ENCODE results near the gene CA11. TPM values are rescaled to one million over a fixed set of nuclear protein-coding genes. Genes with fewer than 3 reads are reported as not detected.

The CA11 gene
- total RNA-seq, 1 donor from 2014 or later, result 13.0 TPM

DNA sequence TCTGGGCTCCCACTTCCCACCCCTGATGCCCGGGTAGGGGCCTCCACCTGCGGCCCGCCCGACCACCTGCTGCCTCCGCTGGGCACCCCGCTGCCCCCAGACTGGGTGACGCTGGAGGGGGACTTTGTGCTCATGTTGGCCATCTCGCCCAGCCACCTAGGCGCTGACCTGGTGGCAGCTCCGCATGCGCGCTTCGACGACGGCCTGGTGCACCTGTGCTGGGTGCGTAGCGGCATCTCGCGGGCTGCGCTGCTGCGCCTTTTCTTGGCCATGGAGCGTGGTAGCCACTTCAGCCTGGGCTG, 16.7 kb downstream of the CA11 start:
- H3K27ac Mint-ChIP-seq, result no peak overlapping the region
- DNase-seq (ENCODE audit: low spot score), result no peak
- intact Hi-C loops (cut with micrococcal nuclease), result no loop called here
- no peak overlapping the region for H3K4me3 Mint-ChIP-seq
- H3K27me3 Mint-ChIP-seq (ENCODE audit: insufficient read depth), result no peaks in the 10 kb centered on the region
- H3K9me3 Mint-ChIP-seq, result no peaks in the 10 kb centered on the region
- peaks cover 17% of the 10 kb centered on the region for H3K4me1 Mint-ChIP-seq (ENCODE audit: low read depth)
- H3K36me3 Mint-ChIP-seq (ENCODE audit: low read depth), result peaks cover 13% of the 10 kb centered on the region

DNA sequence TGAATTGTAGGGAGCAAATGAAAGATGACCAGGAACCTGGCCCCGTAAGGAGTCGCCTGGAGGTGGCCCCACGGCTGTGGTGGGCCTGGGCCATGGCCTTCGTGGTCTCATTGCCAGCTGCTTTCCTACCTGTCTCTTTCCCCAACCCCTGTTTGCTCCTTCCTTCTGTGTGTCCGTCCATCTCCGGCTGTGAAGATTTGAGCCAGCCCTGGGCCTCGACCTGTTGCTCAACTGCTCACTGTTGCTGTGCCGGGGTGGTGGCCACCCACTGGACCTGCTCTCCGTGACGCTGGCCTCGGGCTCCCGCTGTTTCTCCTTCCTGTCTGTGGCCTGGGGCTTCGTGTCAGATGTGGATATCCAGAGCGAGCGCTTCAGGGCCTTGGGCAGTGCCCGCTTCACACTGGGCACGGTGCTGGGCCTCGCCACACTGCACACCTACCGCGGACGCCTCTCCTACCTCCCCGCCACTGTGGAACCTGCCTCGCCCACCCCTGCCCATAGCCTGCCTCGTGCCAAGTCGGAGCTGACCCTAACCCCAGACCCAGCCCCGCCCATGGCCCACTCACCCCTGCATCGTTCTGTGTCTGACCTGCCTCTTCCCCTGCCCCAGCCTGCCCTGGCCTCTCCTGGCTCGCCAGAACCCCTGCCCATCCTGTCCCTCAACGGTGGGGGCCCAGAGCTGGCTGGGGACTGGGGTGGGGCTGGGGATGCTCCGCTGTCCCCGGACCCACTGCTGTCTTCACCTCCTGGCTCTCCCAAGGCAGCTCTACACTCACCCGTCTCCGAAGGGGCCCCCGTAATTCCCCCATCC, 17.3 kb downstream of the CA11 start:
- intact Hi-C loops (cut with micrococcal nuclease), result no loop called here
- Mint-ChIP-seq H3K4me3 (no peak overlapping the region), H3K36me3 (ENCODE audit: low read depth) (peaks cover 15% of the 10 kb centered on the region), H3K9me3 (no peaks in the 10 kb centered on the region), H3K4me1 (ENCODE audit: low read depth) (peaks cover 16% of the 10 kb centered on the region), H3K27ac (no peak overlapping the region), H3K27me3 (ENCODE audit: insufficient read depth) (no peaks in the 10 kb centered on the region)
- no peak for DNase-seq (ENCODE audit: low spot score)

DNA sequence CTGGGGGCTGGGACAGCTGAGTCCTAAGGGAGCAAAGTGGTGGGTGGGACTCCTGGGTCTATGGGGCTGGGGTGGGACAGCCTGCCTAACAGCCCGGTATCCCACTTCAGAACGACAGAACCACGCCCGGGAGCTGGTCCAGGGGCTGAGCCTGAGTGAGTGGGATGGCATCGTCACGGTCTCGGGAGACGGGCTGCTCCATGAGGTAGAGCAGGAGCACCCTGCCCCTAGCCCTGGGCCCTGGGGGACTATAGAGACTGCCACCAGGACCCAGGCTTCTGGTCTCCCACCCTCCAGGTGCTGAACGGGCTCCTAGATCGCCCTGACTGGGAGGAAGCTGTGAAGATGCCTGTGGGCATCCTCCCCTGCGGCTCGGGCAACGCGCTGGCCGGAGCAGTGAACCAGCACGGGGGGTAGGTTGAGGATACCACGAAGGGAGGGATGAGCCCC, 18.1 kb downstream of the CA11 start:
- intact Hi-C loops (cut with micrococcal nuclease), result no loop called here
- H3K4me1 Mint-ChIP-seq (ENCODE audit: low read depth), result peaks cover 23% of the 10 kb centered on the region
- H3K27ac Mint-ChIP-seq, result no peak overlapping the region
- no peak for DNase-seq (ENCODE audit: low spot score)
- peaks cover 20% of the 10 kb centered on the region for H3K36me3 Mint-ChIP-seq (ENCODE audit: low read depth)
- H3K9me3 Mint-ChIP-seq, result no peaks in the 10 kb centered on the region
- no peaks in the 10 kb centered on the region for H3K27me3 Mint-ChIP-seq (ENCODE audit: insufficient read depth)
- H3K4me3 Mint-ChIP-seq, result no peak overlapping the region

DNA sequence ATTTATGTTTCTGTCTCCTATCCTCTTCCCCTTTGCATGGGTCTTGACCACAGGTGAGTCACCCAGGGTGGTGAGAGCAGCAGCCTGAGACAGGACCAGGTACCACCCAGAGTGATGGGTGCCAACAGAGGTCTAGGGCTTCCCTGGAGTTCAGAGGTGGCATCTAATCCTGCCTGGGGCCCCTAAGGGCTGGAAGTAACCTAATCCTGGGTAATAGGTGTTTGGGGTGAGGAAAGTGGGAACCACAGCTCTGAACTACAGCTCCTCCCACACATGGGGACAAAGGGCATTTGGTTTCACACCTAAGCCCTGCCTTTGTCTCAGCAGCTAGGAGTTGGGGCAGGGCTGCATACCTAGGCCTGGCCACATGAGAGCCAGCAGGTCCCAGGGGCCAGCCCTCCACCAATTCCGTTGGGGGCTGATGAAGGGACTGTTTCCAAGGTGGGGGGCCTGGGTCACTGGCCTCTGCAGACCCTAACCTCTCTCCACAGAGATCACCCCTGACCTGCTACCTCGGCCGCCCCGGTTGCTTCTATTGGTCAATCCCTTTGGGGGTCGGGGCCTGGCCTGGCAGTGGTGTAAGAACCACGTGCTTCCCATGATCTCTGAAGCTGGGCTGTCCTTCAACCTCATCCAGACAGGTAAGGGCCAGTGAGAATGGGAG, 18.7 kb downstream of the CA11 start:
- intact Hi-C loops (cut with micrococcal nuclease), result no loop called here
- H3K27ac Mint-ChIP-seq, result peak overlapping the region; percentile 48
- no peaks in the 10 kb centered on the region for H3K9me3 Mint-ChIP-seq
- DNase-seq (ENCODE audit: low spot score), result no peak
- H3K36me3 Mint-ChIP-seq (ENCODE audit: low read depth), result peaks cover 20% of the 10 kb centered on the region
- peaks cover 26% of the 10 kb centered on the region for H3K4me1 Mint-ChIP-seq (ENCODE audit: low read depth)
- H3K4me3 Mint-ChIP-seq, result no peak overlapping the region
- H3K27me3 Mint-ChIP-seq (ENCODE audit: insufficient read depth), result no peaks in the 10 kb centered on the region

DNA sequence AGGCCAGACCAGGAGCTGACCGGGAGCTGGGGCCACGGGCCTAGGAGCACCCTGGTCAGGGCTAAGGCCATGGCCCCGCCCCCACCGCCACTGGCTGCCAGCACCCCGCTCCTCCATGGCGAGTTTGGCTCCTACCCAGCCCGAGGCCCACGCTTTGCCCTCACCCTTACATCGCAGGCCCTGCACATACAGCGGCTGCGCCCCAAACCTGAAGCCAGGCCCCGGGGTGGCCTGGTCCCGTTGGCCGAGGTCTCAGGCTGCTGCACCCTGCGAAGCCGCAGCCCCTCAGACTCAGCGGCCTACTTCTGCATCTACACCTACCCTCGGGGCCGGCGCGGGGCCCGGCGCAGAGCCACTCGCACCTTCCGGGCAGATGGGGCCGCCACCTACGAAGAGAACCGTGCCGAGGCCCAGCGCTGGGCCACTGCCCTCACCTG, 20.1 kb downstream of the CA11 start:
- Mint-ChIP-seq H3K4me3 (no peak overlapping the region), H3K4me1 (ENCODE audit: low read depth) (peaks cover 28% of the 10 kb centered on the region), H3K27me3 (ENCODE audit: insufficient read depth) (no peaks in the 10 kb centered on the region), H3K9me3 (no peaks in the 10 kb centered on the region), H3K36me3 (ENCODE audit: low read depth) (peaks cover 27% of the 10 kb centered on the region), H3K27ac (no peak overlapping the region)
- no peak for DNase-seq (ENCODE audit: low spot score)
- intact Hi-C loops (cut with micrococcal nuclease), result loop anchor here (2.0 kb wide), 1 partner anchor 35 kb away; no protein-coding TSS in a partner anchor

DNA sequence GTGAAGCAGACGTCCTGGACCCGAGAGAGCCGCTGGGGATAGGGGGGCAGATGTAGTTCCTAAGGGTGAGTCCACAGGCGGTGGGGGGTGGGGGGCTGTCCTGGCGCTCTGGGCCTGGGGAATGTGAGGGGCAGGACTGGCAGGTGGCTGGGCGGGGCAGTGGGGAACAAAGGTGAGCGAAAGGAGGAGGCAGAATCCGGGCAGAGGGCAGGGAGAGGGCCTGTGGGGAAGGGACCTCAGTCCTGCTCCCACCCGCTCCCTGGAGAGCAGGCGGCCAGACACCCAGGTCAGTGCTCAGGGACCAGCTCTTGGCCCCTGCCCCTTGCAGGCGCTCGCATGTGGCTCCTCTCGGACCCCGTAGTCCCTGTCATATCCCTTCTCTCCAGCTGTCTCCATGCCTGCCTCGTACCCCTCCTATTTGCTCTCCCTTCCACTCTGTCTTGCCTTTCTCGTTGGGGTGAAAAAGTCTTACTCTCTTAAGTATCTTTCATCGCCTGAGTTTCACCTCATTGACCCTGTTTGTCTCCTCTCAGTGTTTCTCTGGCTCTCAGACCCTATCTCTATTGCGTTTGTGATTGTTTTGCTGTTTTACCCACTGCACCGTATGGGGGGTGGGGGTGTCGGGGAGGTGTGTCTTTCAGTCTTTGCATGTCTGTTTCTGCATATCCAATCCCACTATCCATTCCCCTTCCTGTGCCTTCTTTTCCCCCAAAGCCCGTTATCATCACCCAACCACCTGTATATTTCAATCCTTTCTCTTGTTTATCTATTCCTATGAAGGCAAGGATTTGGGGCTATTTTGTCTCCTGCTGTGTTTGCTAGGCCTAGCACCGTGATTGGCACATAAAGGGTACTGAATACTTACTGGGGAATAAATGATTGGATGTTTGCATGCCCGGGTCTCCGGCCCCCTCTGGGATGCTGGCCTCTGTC, 20.9 kb downstream of the CA11 start:
- Mint-ChIP-seq H3K4me1 (ENCODE audit: low read depth) (peaks cover 32% of the 10 kb centered on the region), H3K27me3 (ENCODE audit: insufficient read depth) (no peaks in the 10 kb centered on the region), H3K4me3 (peak overlapping the region; percentile 83), H3K9me3 (no peaks in the 10 kb centered on the region), H3K27ac (peak overlapping the region; percentile 94), H3K36me3 (ENCODE audit: low read depth) (peaks cover 25% of the 10 kb centered on the region)
- DNase-seq (ENCODE audit: low spot score), result no peak
- intact Hi-C loops (cut with micrococcal nuclease), result loop anchor here (1.0 to 5.0 kb wide), 3 partner anchors 9 to 1017 kb away; partner anchors contain the start of genes RRAS and SCAF1

DNA sequence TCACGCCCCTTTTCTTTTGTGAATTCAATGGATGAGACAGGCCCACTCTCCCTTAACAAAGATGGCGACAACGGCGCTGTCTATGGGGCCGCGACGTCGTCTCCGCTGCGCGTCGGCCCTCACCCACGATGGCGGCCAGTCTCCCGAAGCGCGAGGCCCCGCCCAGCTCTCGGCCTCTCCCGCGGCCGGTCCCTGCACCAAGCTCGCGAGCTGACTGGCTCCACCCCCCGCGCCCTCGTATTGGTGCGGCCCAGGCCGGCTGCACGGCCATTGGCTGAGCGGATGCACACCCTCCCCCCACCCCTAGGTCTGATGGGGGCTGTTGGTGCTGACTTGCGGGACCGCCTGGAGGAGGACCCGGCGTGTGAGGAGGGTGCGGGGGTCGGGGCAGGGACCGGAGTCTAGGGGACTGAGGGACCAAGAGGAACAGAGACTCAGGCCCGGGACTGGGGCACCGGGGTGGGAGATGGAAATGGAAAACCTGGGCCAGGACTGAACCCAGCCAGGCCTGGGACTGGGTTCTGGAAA, 21.9 kb downstream of the CA11 start:
- H3K4me3 Mint-ChIP-seq, result peak overlapping the region; percentile 83
- peaks cover 39% of the 10 kb centered on the region for H3K4me1 Mint-ChIP-seq (ENCODE audit: low read depth)
- no peaks in the 10 kb centered on the region for H3K27me3 Mint-ChIP-seq (ENCODE audit: insufficient read depth)
- DNase-seq (ENCODE audit: low spot score), result peak; percentile 97
- peaks cover 27% of the 10 kb centered on the region for H3K36me3 Mint-ChIP-seq (ENCODE audit: low read depth)
- intact Hi-C loops (cut with micrococcal nuclease), result loop anchor here (1.0 to 5.0 kb wide), 3 partner anchors 10 to 1018 kb away; partner anchors contain the start of genes RRAS and SCAF1
- no peaks in the 10 kb centered on the region for H3K9me3 Mint-ChIP-seq
- peak overlapping the region; percentile 94 for H3K27ac Mint-ChIP-seq

DNA sequence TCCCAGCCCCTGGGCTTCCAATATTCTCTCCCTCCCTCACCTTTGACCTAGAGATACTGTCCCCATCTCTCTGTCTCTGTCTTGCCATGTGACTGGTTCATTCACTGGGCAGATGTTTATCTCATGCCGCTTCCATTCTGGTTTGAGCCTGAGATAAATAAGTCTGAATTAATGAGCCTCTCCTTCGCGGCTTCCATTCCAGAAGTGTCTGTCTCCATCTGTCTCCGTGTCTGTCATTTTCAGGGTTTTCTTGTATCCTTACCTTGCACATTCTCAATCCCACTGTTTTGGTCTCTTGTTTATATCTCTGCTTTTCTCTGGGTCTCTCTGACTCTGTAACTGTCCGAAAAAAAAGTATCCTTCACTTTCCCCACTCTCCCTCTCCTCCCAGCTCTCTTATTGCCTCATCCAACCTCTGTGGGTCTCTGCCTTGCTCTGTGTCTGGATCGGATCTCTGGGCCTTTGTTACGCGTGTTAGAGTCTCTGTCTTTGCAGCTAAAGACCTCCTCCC, 22.4 kb downstream of the CA11 start:
- Mint-ChIP-seq H3K4me1 (ENCODE audit: low read depth) (peaks cover 41% of the 10 kb centered on the region), H3K27me3 (ENCODE audit: insufficient read depth) (no peaks in the 10 kb centered on the region), H3K9me3 (no peaks in the 10 kb centered on the region), H3K36me3 (ENCODE audit: low read depth) (peaks cover 30% of the 10 kb centered on the region), H3K27ac (peak overlapping the region; percentile 94), H3K4me3 (peak overlapping the region; percentile 83)
- intact Hi-C loops (cut with micrococcal nuclease), result loop anchor here (1.0 to 5.0 kb wide), 3 partner anchors 11 to 1019 kb away; partner anchors contain the start of genes RRAS and SCAF1
- DNase-seq (ENCODE audit: low spot score), result no peak

DNA sequence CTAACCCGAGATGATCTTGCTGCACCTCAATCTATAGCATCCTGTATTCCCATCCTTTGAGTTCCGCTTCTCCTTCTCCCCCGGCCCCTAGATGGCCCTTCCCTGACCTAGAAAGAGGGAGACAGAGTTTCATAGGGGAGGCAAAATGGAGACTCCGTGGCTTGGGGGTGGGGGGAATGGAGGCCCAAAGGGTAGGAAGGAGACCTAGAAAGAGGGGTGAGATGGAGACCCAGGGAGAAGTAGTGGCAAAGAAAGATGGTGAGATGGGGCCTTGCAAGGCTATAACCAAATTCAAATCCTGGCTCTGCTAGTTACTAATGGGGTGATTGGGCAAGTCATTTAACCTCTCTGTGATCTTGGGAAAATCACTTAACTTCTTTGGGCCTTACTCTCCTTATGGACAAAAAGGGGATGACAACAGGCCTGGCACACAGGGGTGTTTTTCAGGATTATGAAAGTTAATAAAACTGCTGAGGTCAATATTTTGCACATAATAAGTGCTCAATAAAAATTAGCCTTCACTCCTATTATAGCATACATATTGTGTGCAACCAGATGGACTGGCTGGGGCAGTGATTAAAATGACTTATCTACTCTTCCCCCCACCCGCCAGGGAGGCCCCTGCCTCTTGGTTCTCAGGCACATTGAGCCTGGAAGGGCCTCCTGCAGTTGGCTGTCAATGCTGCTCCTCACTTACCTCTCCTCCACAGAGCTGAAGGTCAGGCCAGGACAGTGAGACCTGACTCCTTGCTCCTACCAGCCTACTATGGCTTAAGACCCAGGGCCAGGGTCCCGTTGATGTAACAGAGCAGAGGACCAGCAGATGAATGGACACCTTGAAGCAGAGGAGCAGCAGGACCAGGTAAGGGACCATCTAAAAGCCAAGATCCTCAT, 26.0 kb downstream of the CA11 start:
- DNase-seq (ENCODE audit: low spot score), result no peak
- H3K4me3 Mint-ChIP-seq, result peak overlapping the region; percentile 99
- no peaks in the 10 kb centered on the region for H3K27me3 Mint-ChIP-seq (ENCODE audit: insufficient read depth)
- no peaks in the 10 kb centered on the region for H3K9me3 Mint-ChIP-seq
- H3K4me1 Mint-ChIP-seq (ENCODE audit: low read depth), result peaks cover 51% of the 10 kb centered on the region
- peak overlapping the region; percentile 100 for H3K27ac Mint-ChIP-seq
- intact Hi-C loops (cut with micrococcal nuclease), result loop anchor here (1.0 to 5.0 kb wide), 7 partner anchors 17 to 1022 kb away; partner anchors contain the start of genes CYTH2, DBP, GRWD1 and RRAS
- H3K36me3 Mint-ChIP-seq (ENCODE audit: low read depth), result peaks cover 59% of the 10 kb centered on the region

DNA sequence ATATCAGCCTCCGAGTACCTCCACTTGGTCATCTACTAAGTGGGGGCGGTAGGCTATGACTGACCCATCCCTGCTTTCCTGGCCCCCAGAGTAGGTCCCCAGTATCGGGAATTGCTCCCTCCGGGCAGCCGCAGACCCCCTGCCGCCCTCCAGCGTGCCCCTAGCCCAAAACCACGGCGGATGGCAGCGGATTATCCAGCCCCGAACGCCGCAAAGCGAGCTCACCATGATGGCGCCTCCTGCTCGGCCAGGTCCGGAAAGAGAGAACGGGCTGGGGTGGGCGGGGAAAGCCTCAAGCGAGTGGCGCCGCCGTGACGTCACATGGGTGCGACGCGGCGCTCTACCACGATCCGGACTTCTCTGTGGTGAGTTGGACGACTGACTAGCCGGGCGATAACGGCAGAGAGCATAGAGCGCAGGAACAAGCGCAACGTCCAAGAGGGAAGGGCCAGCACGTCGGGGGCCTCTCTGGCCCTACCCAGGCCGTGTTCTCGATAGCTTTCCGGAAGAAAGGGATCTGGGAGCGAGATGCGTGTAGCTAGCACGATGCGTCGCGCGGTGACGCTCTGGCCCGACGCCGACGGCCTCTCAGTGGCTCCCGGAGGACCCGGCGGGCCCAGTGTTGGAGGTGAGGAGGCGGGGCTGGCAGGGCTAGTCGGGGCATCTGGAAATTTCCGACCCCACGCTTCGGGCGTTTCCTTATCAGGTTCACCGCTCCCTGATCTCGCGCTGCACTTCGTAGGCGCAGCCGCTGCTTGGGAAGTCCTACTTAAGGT, 26.9 kb downstream of the CA11 start, which contains the start of the genes RPL18 and SPHK2:
TSS of gene RPL18 (minus strand) at position 263 of the 776 bp plus-strand sequence. CDS start at position 228, 35 bp downstream.
TSS of gene SPHK2 (plus strand) at position 591 of the 776 bp plus-strand sequence. CDS start 1,009 bp downstream, outside the sequence.
- Mint-ChIP-seq H3K36me3 (ENCODE audit: low read depth) (peaks cover 59% of the 10 kb centered on the region), H3K4me3 (peak within 1 kb of the TSS; percentile 99), H3K27me3 (ENCODE audit: insufficient read depth) (no peaks in the 10 kb centered on the region), H3K9me3 (no peaks in the 10 kb centered on the region), H3K27ac (peak within 1 kb of the TSS; percentile 100), H3K4me1 (ENCODE audit: low read depth) (peaks cover 50% of the 10 kb centered on the region)
- intact Hi-C loops (cut with micrococcal nuclease), result loop anchor here (1.0 kb wide), 6 partner anchors 18 to 256 kb away; partner anchors contain the start of genes CYTH2, DBP, GRWD1 and TMEM143
- DNase-seq (ENCODE audit: low spot score), result peak; percentile 94

All from activated T-helper 1 cell treated with anti-CD3 and anti-CD28 coated beads, Interleukin-12 subunit alpha, Interleukin-12 subunit beta, Interleukin-2, Interleukin-4 antibody, amounts not matched to agents 30 ng/mL and 10 ng/mL and 1 ng/mL, durations not matched to agents 14 hours and 24 hours and 36 hours (primary cell).